SU-DHL-6 (cell line): ENCODE measurements around the gene PTPRE.

ENCODE experiments used
- H2AFZ ChIP-seq: fragments of 200-600 bp; sonication (generic); 2 replicates; pipeline ENCODE4 v1.6.1; 2014; ENCODE audit warnings: low read depth, mild to moderate bottlenecking, moderate library complexity, mixed read lengths, antibody characterized with exemption, low read length; ENCODE audit not compliant: severe bottlenecking
- H3F3A ChIP-seq: fragments of 200-600 bp; shearing (Covaris generic); 2 replicates; pipeline ENCODE4 v1.6.0; 2016; ENCODE audit warnings: antibody characterized with exemption, mild to moderate bottlenecking; ENCODE audit not compliant: insufficient read depth
- H3K27ac ChIP-seq: fragments of 200-600 bp; sonication (generic); 2 replicates; pipeline ENCODE4 v1.5.1; 2016; ENCODE audit warnings: low read depth, mild to moderate bottlenecking, low read length, moderate library complexity, mixed read lengths
- H3K27me3 ChIP-seq: fragments of 200-600 bp; sonication (generic), shearing (Covaris generic); 2 replicates; pipeline ENCODE4 v1.6.0; 2014; ENCODE audit warnings: mild to moderate bottlenecking, low read length
- H3K36me3 ChIP-seq: fragments of 200-600 bp; sonication (generic); 2 replicates; pipeline ENCODE4 v1.6.1; 2014; ENCODE audit warnings: mild to moderate bottlenecking, low read length, mixed read lengths
- H3K4me2 ChIP-seq: fragments of 300-600, 200-600 bp; shearing (Covaris generic), sonication (generic); 2 replicates; pipeline ENCODE4 v1.6.0; 2014; ENCODE audit warnings: low read length, low read depth, mild to moderate bottlenecking; ENCODE audit not compliant: poor library complexity, severe bottlenecking
- H3K4me3 ChIP-seq: fragments of 200-600 bp; sonication (generic); 2 replicates; pipeline ENCODE4 v1.5.1; 2014; ENCODE audit warnings: antibody characterized with exemption, low read length, mild to moderate bottlenecking, mixed read lengths; ENCODE audit not compliant: insufficient read depth, poor library complexity, severe bottlenecking
- H3K79me2 ChIP-seq: fragments of 200-600 bp; sonication (generic); 2 replicates; pipeline ENCODE4 v1.6.1; 2014; ENCODE audit warnings: mild to moderate bottlenecking, low read length, moderate library complexity; ENCODE audit not compliant: insufficient read depth
- H3K9ac ChIP-seq: fragments of 200-600 bp; sonication (generic); 2 replicates; pipeline ENCODE4 v1.7.0; 2014; ENCODE audit warnings: mild to moderate bottlenecking, low read length
- H3K9me2 ChIP-seq: fragments of 200-600 bp; sonication (generic); replicated peaks from 2 replicates; pipeline ENCODE4 v1.6.1; 2014; ENCODE audit warnings: low read length; ENCODE audit not compliant: insufficient read depth
- H3K9me3 ChIP-seq: fragments of 200-600 bp; sonication (generic); 2 replicates; pipeline ENCODE4 v1.6.1; 2014; ENCODE audit warnings: low read length, mixed read lengths; ENCODE audit not compliant: insufficient read depth
- H4K20me1 ChIP-seq: fragments of 200-600 bp; sonication (generic); 2 replicates; pipeline ENCODE4 v1.6.1; 2014; ENCODE audit warnings: low read depth, mild to moderate bottlenecking, antibody characterized with exemption, low read length, moderate library complexity, mixed read lengths
- CTCF ChIP-seq: fragments of 200-600 bp; sonication (generic); IDR thresholded peaks from one replicate; pipeline ENCODE4 v1.5.1; 2017; ENCODE audit warnings: antibody characterized with exemption, mild to moderate bottlenecking, low read length, moderate library complexity; ENCODE audit not compliant: insufficient read depth, poor library complexity, severe bottlenecking
- EZH2phosphoT487 ChIP-seq: fragments of 200-600 bp; sonication (generic), shearing (Covaris generic); conservative IDR thresholded peaks from 2 replicates; pipeline ENCODE4 v1.6.1; 2018; ENCODE audit warnings: mild to moderate bottlenecking, antibody characterized with exemption, low read length, moderate library complexity, mixed read lengths

PTPRE gene

GRCh38 chr10:127911218-127911866 is 4.4 kb downstream of the PTPRE start:
- Histone ChIP-seq H3K9me3 (no peaks in the 10 kb centered on the region), H3K9ac (no peak overlapping the region)
- no peak for TF ChIP-seq EZH2phosphoT487

DNA sequence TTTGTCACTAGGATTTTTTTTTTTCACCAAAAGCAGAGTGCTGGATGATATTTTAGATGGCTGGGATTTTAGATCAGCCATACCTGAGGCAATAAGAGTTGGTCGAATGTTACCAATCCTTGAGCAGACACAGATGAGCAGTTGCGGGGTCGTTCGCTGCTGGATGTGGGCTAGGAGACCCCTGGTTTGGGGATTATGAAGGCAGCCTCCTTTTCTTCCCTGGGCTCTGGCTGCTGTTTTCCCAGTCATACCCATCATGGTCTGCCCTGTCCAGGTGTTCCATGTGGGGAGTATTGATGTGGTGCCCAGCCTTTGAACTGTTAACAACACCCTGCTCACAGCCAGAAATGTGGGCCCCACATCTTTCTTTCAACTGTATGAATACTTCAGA is 5.0 kb downstream of the PTPRE start:
- Histone ChIP-seq H3K9me3 (no peaks in the 10 kb centered on the region), H4K20me1 (no peaks in the 10 kb centered on the region), H3K36me3 (no peaks in the 10 kb centered on the region), H3K9ac (no peak overlapping the region), H3K79me2 (no peaks in the 10 kb centered on the region), H3K4me2 (no peak overlapping the region), H3K27me3 (no peaks in the 10 kb centered on the region), H3K9me2 (no peaks in the 10 kb centered on the region), H2AFZ (no peak overlapping the region), H3K27ac (no peak overlapping the region), H3K4me3 (no peak overlapping the region), H3F3A (no peaks in the 10 kb centered on the region)
- TF ChIP-seq CTCF, result no peak
- TF ChIP-seq EZH2phosphoT487, result no peak

More at GRCh38 chr10:127911218-127911866, 4.4 kb downstream of the PTPRE start:
- H3K27me3 ChIP-seq, result no peaks in the 10 kb centered on the region
- no peaks in the 10 kb centered on the region for H3K9me2 ChIP-seq
- no peaks in the 10 kb centered on the region for H3K36me3 ChIP-seq
- no peak overlapping the region for H3K4me3 ChIP-seq
- no peak overlapping the region for H3K4me2 ChIP-seq
- H2AFZ ChIP-seq, result no peak overlapping the region
- no peaks in the 10 kb centered on the region for H4K20me1 ChIP-seq
- H3K27ac ChIP-seq, result no peak overlapping the region
- no peaks in the 10 kb centered on the region for H3K79me2 ChIP-seq
- H3F3A ChIP-seq, result no peaks in the 10 kb centered on the region

- TF ChIP-seq EZH2phosphoT487, result no peak
- no peak for TF ChIP-seq CTCF
- Histone ChIP-seq H3K9me2 (no peaks in the 10 kb centered on the region), H3K27ac (no peak overlapping the region), H3K4me3 (no peak overlapping the region), H3F3A (no peaks in the 10 kb centered on the region), H4K20me1 (no peaks in the 10 kb centered on the region), H3K36me3 (no peaks in the 10 kb centered on the region), H3K27me3 (no peaks in the 10 kb centered on the region), H3K79me2 (no peaks in the 10 kb centered on the region), H3K9me3 (no peaks in the 10 kb centered on the region), H3K4me2 (no peak overlapping the region), H2AFZ (no peak overlapping the region), H3K9ac (no peak overlapping the region)
These were observed 5.9 kb downstream of the PTPRE start for GRCh38 chr10:127912607-127913367.

- Histone ChIP-seq H3F3A (no peaks in the 10 kb centered on the region), H3K9ac (no peak overlapping the region), H3K4me3 (no peak overlapping the region), H4K20me1 (no peaks in the 10 kb centered on the region), H3K4me2 (no peak overlapping the region), H2AFZ (no peak overlapping the region), H3K9me3 (no peaks in the 10 kb centered on the region), H3K9me2 (no peaks in the 10 kb centered on the region), H3K79me2 (no peaks in the 10 kb centered on the region), H3K27me3 (no peaks in the 10 kb centered on the region), H3K27ac (no peak overlapping the region), H3K36me3 (no peaks in the 10 kb centered on the region)
- TF ChIP-seq CTCF (no peak), EZH2phosphoT487 (no peak)
These were observed 6.5 kb downstream of the PTPRE start for GRCh38 chr10:127913368-127913759.
